Panc1 (cell line): ENCODE data around the gene RABGAP1. TPM values are rescaled to one million over a fixed set of nuclear protein-coding genes. Genes with fewer than 3 reads are reported as not detected.

Source experiments
- ATAC-seq: fragments of 200-7000 bp; cut with Tn5 transposase; 2 replicates; pipeline ENCODE4 v1.9.1; 2020; ENCODE audit warnings: mild to moderate bottlenecking, moderate library complexity
- BruUV-seq: library from RNA; stranded (reverse); fragments of 400-500 nt; replicated peaks from 2 replicates; lab custom pipeline; 2021; lab: Mats Ljungman, UMichigan
- CTCF ChIA-PET: fragments of 300-600 bp; sonication (Branson Sonifier 250); formaldehyde crosslinking; loops from one replicate; lab custom pipeline; 2022; ENCODE audit warnings: antibody characterized with exemption; lab: Charles Lee
- POLR2A ChIA-PET: fragments of 300-600 bp; sonication (Branson Sonifier 250); formaldehyde crosslinking; loops from one replicate; lab custom pipeline; 2022; ENCODE audit warnings: antibody characterized with exemption; lab: Charles Lee
- DNase-seq: peaks from one replicate; pipeline ENCODE4 v3.0.0-alpha.2; 2010; ENCODE audit warnings: low read depth, low spot score
- H3K27ac ChIP-seq: 2 replicates; pipeline ENCODE4 v1.5.1; 2011; ENCODE audit warnings: mild to moderate bottlenecking, low read length, inconsistent platforms
- H3K27me3 ChIP-seq: fragments of 200-500 bp; sonication (Bioruptor generic); 2 replicates; pipeline ENCODE4 v1.6.0; 2014; ENCODE audit warnings: low read length, inconsistent platforms; ENCODE audit not compliant: control insufficient read depth, insufficient read depth
- H3K36me3 ChIP-seq: fragments of 200-500 bp; sonication (Bioruptor generic); 2 replicates; pipeline ENCODE4 v1.5.1; 2014; ENCODE audit warnings: inconsistent platforms, mild to moderate bottlenecking, low read length, moderate library complexity; ENCODE audit not compliant: control insufficient read depth, insufficient read depth
- H3K4me1 ChIP-seq: 2 replicates; pipeline ENCODE4 v1.5.1; 2011; ENCODE audit warnings: inconsistent platforms, mild to moderate bottlenecking, low read length, moderate library complexity; ENCODE audit not compliant: control insufficient read depth, insufficient read depth
- H3K4me3 ChIP-seq, 2 experiments: 2 replicates each; pipeline ENCODE4 v1.5.1; 2011 to 2012; ENCODE audit warnings: low read depth in 2 of 2, low read length in 2 of 2, mild to moderate bottlenecking in 2 of 2, inconsistent platforms in 1 of 2, moderate library complexity in 1 of 2
- H3K9me3 ChIP-seq: fragments of 200-500 bp; sonication (Bioruptor generic); 2 replicates; pipeline ENCODE4 v1.5.1; 2014; ENCODE audit warnings: low read depth, mild to moderate bottlenecking, inconsistent platforms, low read length, moderate library complexity; ENCODE audit not compliant: control insufficient read depth, insufficient read depth
- POLR2AphosphoS5 ChIP-seq: IDR thresholded peaks from 2 replicates; pipeline ENCODE4 v1.6.1; 2012; ENCODE audit warnings: mild to moderate bottlenecking, low read depth, low read length, moderate library complexity
- SIN3A ChIP-seq: IDR thresholded peaks from 2 replicates; pipeline ENCODE4 v1.6.1; 2012; ENCODE audit warnings: low read depth, mild to moderate bottlenecking, low read length, moderate library complexity, borderline replicate concordance; ENCODE audit not compliant: insufficient read depth
- TCF7L2 ChIP-seq: IDR thresholded peaks from 2 replicates; pipeline ENCODE4 v1.6.1; 2011; ENCODE audit warnings: mild to moderate bottlenecking, low read depth, low read length, inconsistent platforms
- in situ Hi-C: cut with HindIII; loops from 2 replicates; pipeline ENCODE4 v1.10.0; 2016; ENCODE audit warnings: low sequenced_read_pairs, low pct_unique_long_range_greater_than_20kb
- intact Hi-C: fragments of 100-400 bp; cut with micrococcal nuclease; formaldehyde crosslinking; loops from one replicate; pipeline ENCODE4 v1.10.0; 2022; ENCODE audit not compliant: unreplicated experiment
- total RNA-seq: library from RNA; stranded (reverse); gene quantifications from one replicate; pipeline ENCODE4 v1.2.1, GENCODE V29; 2021; ENCODE audit not compliant: unreplicated experiment
- TF ChIP-seq, protein P1 (sequence below), 2 experiments: IDR thresholded peaks; 2 replicates each; pipeline ENCODE4 v1.6.1; 2011 to 2012; ENCODE audit warnings: low read depth in 2 of 2, control low read depth in 1 of 2, low read length in 1 of 2, mild to moderate bottlenecking in 1 of 2, moderate library complexity in 1 of 2; ENCODE audit not compliant: insufficient read depth in 1 of 2
- TF ChIP-seq, protein P2 (sequence below): fragments of 450-650 bp; IDR thresholded peaks from 2 replicates; pipeline ENCODE4 v1.5.1; 2017; ENCODE audit warnings: mild to moderate bottlenecking

Gene RABGAP1
- total RNA-seq, 1 experiment from 2014 or later = 41.4 TPM

DNA sequence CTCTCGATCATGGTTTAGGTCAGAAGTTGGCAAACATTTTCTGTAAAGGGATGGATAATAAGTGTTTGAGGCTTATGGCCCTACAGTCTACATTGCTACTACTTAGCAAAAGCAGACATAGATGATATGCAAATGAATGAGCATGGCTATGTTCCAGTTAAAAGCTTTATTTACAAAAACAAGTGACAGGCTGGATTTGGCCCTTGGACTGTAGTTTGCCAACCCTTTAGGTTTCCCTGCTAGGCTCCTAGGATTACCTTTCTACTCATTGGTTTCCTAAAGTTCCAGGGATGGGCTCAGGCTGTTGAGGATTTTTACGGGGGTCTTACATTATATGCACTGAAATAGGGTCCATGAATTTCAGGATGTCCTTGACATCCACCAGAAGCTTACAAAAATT, 150.1 kb downstream of the RABGAP1 start:
- Histone ChIP-seq H3K36me3 (peaks cover under 1% of the 10 kb centered on the region), H3K4me1 (no peaks in the 10 kb centered on the region), H3K27ac (no peak overlapping the region), H3K27me3 (no peaks in the 10 kb centered on the region), H3K4me3 (no peak overlapping the region), H3K9me3 (no peaks in the 10 kb centered on the region)
- no TSS peak for BruUV-seq
- POLR2A ChIA-PET = no interaction called here
- in situ Hi-C loops = no loop called here
- ATAC-seq (no peak), DNase-seq (no peak)
- TF ChIP-seq, protein P1, sequence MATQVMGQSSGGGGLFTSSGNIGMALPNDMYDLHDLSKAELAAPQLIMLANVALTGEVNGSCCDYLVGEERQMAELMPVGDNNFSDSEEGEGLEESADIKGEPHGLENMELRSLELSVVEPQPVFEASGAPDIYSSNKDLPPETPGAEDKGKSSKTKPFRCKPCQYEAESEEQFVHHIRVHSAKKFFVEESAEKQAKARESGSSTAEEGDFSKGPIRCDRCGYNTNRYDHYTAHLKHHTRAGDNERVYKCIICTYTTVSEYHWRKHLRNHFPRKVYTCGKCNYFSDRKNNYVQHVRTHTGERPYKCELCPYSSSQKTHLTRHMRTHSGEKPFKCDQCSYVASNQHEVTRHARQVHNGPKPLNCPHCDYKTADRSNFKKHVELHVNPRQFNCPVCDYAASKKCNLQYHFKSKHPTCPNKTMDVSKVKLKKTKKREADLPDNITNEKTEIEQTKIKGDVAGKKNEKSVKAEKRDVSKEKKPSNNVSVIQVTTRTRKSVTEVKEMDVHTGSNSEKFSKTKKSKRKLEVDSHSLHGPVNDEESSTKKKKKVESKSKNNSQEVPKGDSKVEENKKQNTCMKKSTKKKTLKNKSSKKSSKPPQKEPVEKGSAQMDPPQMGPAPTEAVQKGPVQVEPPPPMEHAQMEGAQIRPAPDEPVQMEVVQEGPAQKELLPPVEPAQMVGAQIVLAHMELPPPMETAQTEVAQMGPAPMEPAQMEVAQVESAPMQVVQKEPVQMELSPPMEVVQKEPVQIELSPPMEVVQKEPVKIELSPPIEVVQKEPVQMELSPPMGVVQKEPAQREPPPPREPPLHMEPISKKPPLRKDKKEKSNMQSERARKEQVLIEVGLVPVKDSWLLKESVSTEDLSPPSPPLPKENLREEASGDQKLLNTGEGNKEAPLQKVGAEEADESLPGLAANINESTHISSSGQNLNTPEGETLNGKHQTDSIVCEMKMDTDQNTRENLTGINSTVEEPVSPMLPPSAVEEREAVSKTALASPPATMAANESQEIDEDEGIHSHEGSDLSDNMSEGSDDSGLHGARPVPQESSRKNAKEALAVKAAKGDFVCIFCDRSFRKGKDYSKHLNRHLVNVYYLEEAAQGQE (IDR thresholded peaks at IDR 0.05; ENCODE audit: insufficient read depth in 1 of 2, low read depth in 2 of 2, low read length in 1 of 2) = no peak
- TF ChIP-seq TCF7L2 (no peak), POLR2AphosphoS5 (no peak), SIN3A (no peak)
- TF ChIP-seq, protein P2, sequence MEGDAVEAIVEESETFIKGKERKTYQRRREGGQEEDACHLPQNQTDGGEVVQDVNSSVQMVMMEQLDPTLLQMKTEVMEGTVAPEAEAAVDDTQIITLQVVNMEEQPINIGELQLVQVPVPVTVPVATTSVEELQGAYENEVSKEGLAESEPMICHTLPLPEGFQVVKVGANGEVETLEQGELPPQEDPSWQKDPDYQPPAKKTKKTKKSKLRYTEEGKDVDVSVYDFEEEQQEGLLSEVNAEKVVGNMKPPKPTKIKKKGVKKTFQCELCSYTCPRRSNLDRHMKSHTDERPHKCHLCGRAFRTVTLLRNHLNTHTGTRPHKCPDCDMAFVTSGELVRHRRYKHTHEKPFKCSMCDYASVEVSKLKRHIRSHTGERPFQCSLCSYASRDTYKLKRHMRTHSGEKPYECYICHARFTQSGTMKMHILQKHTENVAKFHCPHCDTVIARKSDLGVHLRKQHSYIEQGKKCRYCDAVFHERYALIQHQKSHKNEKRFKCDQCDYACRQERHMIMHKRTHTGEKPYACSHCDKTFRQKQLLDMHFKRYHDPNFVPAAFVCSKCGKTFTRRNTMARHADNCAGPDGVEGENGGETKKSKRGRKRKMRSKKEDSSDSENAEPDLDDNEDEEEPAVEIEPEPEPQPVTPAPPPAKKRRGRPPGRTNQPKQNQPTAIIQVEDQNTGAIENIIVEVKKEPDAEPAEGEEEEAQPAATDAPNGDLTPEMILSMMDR = no peak
- intact Hi-C loops = no loop called here
- CTCF ChIA-PET = no interaction called here

DNA sequence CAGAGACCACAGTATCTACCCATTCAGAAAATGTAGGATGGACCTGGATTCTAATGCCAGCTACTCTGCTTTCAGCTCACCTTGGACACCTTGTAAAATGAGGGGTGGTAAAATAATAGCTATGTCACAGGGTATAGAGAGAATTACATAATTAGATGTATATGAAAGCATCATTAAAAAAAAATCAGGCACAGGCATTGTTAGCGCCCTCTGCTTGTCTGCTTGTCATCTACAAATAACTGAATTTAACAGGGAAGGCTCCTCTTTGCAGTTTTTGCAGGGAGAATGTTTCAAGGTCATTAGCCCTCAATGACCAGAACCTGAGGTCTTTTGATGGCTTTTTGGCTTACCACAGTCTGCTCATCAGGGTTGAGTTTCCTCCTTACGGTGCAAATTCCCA, 150.6 kb downstream of the RABGAP1 start:
- no peaks in the 10 kb centered on the region for H3K9me3 ChIP-seq
- ATAC-seq (no peak), DNase-seq (no peak)
- H3K27me3 ChIP-seq = no peaks in the 10 kb centered on the region
- in situ Hi-C loops (no loop called here), intact Hi-C loops (no loop called here)
- TF ChIP-seq, protein P1 (IDR thresholded peaks at IDR 0.05; ENCODE audit: insufficient read depth in 1 of 2, low read depth in 2 of 2, low read length in 1 of 2) = no peak
- TF ChIP-seq, protein P2 = peak; percentile 48
- no peak overlapping the region for H3K27ac ChIP-seq
- no peaks in the 10 kb centered on the region for H3K4me1 ChIP-seq
- peaks cover 3% of the 10 kb centered on the region for H3K36me3 ChIP-seq
- ChIA-PET POLR2A (no interaction called here), CTCF (no interaction called here)
- BruUV-seq = no TSS peak
- H3K4me3 ChIP-seq = no peak overlapping the region
